GM21825 (cell line): ENCODE data around the gene MGAM2.

Source experiments
- ATAC-seq: cut with Tn5 transposase; IDR thresholded peaks from one replicate; pipeline ENCODE4 v1.9.1; 2021; ENCODE audit warnings: mild to moderate bottlenecking, moderate library complexity; ENCODE audit not compliant: unreplicated experiment

Gene MGAM2

DNA sequence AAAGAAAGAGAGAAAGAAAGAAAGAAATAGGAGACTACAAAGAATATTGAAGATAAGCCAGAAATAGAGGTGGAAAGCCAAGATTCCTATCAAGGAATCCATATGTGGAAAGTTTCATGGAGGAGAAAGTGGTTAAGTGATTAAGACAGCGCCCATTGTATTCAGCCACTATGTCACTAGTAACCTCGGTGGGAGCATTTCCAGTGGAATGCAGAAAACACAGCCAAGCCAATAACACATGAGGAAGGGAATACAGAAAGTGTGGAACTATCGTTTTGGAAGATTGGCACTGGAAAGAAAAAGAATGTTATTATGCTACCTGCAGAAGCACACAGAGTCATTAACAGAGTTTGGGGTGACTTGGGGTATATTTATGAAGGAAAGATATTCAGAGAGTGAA lies 2.7 kb downstream of the MGAM2 start:
- ATAC-seq = no peak

DNA sequence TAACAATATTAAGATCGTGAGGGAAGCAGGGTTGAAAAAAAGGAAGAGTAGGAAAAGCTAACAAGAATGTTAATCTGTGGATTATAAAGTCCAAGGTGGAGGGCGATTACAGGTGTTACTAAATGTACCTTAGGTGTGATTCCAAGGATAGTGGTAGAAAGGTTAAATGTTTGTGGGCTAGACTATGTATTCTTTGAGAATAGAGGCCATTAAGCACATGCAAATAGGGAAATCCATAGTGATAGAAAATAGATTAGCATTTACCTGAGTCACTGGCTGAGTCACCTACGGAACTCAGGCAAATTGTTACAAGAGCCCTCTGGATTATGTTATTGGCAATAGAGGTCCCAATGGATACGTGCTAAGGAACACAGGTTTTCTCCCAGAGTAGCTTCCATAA lies 9.0 kb downstream of the MGAM2 start:
- ATAC-seq = no peak

DNA sequence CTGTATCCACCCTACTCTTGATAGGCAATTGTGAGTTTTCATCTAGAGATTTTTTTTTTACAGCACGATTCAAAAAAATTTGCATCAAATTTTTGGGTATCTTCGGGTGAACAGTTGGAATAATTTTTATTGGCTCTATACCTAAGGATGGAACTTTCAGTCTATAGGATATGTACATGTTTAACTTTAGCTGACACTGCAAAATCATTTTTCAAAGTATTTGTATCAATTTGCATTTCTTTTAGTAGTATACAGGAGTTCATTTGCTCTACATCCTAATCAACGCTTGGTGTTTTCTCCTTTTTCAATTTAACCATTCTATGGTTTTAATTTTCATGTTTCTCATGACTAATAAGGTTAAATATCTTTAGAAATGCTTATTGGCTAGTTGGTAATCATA lies 11.7 kb downstream of the MGAM2 start:
- ATAC-seq = no peak

DNA sequence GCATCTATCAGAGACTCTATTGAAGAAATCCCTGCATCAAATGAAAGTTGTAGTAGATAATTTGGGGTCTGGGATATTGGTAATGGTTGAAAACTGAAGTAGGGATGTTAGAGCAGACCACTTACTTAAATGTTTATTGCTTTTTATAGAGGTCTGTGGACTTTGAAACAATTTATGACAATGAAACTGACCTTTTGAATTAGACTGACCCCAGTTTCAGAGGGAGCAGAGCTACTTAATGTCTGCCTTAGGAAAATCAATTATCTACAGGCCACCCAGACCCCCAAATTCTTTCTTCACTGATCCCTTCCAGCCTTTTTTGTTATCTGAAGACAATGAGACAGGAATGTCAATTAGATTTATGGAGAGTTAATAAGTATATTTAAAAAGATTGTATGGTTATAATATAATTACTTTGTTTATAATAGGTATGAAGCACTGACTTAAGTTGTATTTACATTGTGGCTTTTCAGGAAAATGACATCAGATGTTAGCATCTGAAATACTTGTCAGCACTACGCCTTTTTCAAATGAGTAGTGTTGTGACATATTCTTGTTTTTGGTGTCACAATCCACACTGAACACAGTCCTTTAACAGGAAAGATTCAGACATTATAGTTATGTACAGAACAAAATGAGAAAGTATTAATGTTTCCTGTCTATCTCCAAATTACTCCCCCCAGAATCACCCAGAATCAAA lies 13.9 kb downstream of the MGAM2 start:
- no peak for ATAC-seq

DNA sequence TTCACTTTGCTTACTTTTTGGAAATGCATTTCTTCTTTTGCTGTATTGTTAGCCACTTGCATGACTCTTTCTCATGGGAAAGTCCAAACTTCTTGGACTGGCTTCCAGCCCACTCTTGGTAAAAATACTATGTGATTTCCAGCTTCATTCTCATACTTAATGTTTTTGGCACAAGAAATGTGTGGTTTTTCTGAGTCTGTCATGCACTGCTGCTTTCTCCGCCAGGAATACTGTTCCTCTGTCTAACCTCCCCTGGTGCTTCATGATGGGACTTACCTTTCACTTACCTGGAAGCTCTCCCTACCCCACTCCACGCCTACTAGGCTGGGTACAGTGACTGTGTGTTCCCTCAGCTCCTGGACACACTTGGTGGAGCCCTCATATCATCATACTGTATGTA lies 18.7 kb downstream of the MGAM2 start:
- no peak for ATAC-seq

DNA sequence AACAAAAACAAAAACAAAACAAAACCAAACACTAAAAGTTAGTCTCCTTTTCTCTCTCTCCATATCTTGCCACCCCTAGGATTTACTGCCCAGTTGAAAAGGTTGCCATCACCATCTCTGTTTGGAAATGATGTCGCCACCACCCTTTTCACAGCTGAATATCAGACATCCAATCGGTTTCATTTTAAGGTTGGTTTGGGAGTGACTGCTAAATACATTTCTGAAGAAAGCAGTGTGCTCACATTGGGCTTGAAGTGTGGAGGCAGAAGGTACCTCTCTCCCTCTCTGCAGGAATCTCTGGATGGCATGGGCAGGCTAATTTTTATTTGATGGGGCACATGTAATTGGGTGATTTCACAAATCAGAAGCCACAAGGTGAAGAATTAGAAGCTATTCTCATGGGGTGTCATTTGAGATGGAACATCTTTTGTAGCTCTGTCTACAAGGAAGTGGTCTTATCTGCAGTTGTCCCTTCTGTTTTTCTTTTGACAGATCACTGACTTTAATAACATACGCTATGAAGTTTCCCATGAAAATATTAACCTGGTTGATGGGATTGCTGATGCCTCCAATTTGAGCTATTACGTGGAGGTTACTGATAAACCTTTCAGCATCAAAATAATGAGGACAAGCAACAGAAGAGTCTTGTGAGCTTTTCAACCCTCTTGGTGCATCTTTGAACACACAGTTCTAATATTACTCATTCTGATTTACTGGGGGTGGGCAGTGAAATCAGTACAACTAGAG lies 20.1 kb downstream of the MGAM2 start:
- ATAC-seq = no peak

DNA sequence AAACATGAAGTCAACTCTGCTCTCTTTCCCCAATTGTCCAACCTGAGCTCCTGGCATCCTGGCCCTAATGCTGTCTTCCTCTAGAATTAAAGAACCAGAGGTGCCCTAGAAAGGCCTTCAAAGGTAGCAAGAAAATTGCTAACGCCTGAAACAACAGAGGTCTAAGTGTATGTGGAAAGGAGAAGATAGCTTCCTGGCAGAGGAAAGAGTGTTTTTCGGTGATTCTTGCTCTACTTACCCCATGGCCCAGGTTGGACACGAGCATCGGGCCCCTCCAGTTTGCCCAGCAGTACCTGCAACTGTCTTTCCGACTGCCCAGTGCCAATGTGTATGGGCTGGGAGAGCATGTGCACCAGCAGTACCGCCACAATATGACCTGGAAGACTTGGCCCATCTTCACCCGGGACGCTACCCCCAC lies 22.2 kb downstream of the MGAM2 start:
- ATAC-seq = no peak

DNA sequence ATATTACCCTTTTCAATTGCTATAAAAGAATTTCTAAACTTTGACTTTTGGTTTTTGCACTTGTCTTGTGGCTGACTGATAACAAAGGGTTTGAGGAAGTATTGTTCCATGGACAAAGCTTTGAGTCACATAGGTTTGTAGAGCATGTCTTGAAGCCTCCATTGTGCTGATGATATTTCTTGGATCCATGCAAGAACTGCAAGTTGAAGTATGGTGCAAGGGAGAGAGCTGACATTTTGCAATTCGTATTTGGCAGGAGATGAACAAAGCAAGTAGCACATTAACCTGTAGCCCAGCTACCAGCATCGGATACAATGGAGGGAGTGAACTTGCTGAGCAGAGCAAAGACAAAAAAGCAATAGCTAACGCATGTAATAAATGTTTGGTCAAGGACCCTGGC lies 23.4 kb downstream of the MGAM2 start:
- ATAC-seq = no peak

DNA sequence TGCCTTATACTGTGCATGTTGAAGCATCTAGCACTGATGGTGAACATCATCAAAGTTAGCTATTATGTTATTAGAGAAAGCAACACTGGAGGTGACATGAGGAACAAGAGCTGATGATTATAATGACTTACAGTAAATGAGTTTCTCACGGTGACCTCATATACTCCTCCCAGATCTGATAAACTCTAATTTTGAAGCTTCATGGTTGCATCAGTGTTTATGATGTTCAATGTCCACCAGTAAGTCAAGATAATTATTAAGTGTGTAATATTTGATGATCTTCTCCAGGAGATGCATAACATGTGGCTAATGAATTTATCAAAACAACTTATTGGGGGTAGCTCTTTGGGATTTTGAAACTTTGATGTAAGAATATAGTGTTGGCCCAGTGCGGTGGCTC lies 27.5 kb downstream of the MGAM2 start:
- ATAC-seq = no peak

DNA sequence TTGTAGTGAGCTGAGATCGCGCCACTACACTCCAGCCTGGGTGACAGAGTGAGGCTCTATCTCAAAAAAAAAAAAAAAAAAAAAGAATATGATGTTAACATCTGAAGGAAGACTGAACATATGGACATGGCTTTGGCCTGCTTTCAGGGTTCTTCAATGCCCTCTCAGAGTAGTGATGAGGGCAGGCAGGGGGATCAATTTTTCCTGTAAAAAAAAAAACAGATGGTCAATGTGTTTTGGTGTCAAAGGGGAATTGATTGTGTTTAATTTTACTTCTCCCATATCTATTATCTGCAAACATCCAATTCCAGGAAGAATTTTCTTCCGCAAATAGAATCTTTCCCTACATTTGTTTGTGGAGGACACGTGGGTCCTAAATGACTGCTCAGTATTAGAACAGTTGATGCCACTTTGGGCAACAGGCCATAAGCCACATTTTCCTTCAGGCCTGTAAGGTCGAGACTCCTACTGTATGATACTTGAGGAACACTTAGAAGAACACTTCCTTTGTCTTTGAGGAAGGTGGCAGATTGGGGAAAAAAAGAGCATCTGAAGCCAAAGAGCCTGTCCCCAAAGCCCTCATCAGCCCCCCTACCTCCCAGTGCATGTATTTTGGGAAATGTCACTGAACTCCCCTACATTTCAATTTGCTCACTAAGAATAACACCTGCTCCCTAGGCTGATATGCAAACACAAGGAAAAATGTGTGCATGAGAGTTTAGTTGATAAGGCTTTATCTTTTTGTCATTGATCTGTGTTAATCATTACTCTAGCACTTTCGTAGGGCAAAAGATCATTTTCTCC lies 28.3 kb downstream of the MGAM2 start:
- no peak for ATAC-seq

DNA sequence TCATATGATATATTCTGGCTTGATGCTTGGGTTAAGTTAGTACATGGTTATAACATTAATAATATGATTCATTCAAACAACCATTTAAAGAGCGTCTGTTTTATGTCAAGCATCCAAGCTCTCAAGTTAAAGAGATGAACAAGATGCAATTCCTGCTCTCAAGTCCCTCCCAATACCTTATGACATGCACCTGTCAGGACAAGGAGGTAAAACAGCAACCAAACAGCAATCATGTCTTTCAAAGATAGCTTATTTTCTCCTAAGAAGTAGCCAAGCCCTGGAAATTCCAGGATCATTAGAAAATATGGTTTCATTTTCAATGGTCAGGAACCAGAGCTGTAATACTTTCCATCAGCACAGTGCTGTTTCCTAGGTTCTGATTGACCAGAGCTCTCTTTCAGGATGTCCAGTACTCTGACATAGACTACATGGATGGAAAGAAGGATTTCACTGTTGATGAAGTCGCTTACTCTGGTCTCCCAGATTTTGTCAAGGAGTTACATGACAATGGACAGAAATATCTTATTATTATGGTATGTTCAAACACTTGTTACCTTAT lies 29.0 kb downstream of the MGAM2 start:
- ATAC-seq = no peak

DNA sequence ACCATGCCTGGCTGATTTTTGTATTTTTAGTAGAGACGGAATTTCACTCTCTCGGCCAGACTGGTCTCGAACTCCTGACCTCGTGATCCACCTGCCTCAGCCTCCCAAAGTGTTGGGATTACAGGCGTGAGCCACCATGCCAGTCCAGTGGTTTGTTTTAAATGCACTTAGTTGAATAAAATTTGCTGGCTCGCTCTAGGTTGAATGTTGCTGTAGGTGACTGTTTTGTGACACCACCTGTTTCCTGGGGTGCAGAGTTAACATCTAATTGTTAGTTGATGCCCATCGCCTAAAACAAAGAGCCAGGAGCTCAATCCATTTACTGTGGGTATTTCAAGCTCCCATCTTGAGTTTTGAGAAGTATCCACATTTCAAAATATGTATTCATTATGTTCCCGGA lies 31.2 kb downstream of the MGAM2 start:
- ATAC-seq = no peak

DNA sequence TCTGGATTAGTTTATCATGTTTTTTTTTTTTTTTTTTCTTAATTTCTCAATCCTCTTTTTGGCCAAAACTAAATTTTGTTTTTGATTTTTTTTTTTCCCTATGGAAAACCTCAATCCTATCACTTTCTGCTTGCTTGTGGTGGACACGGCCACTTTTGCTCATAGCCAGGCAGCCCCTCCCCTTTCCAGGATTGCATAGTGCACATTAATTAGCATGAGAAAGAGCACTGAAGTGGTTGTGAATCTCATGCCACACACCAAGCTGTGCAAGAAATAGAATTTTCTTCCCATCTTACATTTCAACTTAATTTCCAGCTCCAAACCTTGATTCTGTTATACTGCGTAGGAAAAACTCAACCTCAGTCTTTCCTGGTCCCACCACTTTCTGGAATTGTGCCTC lies 34.6 kb downstream of the MGAM2 start:
- no peak for ATAC-seq

DNA sequence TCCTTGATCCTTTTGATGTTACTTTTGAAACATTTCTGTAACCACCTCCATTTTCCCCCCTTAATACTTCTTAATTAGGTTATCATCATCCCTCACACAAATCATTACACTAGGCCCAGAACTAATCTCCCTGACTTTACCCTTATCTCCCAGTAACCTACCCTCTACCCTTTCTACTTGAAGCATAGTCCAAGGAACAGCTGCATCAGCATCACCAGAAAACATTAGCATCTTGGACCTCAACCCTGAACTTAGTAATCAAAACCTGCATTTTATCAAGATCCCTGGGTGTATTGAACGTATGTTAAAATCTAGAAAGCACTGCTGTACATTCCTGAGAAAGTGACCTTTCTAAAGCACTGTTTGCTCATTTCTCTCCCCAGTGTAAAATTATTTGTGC lies 38.8 kb downstream of the MGAM2 start:
- no peak for ATAC-seq

DNA sequence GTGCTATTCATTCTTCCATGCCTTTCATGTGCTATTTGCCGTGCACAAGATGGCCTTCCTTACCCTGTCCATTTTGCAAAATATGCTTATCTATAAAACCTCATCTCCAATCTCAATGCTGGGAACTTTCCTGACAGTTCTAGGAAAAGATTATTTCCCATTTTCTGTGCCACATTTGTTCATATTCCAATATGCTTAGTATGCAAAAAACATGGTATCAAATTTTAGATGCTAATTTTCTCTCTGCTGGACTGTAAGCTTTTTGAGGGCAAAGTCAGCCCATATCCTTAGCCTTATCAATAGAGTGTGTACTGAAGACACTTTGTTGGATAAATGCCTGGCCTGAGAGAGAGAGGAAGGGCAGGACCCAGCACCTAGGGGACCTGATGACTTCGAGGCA lies 39.4 kb downstream of the MGAM2 start:
- ATAC-seq = no peak

DNA sequence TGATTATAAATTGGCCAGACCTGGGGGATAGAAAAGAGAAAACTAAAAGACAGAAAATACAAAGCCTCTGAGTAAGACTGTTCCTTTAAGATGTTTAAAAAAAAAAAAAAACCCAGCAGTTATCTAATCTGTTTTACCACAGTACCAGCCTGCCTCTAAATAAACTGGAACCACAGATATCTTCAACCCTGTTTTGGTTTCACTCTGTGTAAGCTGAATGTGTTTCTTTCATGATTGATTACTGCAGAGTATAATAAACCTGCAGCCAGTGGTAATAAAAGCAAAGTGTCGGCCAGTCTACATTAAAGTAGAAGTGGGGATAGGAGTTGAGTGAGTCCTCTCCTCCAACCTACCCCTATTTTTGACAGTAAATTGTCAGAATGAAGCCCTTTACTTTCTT lies 40.6 kb downstream of the MGAM2 start:
- no peak for ATAC-seq

DNA sequence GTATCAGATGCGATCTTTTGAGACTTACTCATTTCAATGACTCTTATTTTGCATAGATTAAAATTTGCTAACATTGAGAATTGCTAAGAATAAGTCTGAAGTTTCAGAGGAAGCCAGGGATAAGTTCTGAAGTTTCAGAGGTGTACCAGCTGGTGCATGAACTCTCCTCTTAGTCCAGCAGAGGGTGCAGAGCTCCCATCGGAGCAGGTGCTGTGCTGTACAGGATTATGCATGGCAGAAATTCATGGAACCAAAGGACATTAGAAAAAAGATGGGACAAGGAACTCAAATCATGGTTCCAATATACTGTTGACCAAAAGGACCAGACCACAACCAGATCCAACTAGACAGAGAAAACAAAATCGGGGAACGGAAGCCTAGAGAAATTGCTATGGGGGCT lies 41.9 kb downstream of the MGAM2 start:
- no peak for ATAC-seq

DNA sequence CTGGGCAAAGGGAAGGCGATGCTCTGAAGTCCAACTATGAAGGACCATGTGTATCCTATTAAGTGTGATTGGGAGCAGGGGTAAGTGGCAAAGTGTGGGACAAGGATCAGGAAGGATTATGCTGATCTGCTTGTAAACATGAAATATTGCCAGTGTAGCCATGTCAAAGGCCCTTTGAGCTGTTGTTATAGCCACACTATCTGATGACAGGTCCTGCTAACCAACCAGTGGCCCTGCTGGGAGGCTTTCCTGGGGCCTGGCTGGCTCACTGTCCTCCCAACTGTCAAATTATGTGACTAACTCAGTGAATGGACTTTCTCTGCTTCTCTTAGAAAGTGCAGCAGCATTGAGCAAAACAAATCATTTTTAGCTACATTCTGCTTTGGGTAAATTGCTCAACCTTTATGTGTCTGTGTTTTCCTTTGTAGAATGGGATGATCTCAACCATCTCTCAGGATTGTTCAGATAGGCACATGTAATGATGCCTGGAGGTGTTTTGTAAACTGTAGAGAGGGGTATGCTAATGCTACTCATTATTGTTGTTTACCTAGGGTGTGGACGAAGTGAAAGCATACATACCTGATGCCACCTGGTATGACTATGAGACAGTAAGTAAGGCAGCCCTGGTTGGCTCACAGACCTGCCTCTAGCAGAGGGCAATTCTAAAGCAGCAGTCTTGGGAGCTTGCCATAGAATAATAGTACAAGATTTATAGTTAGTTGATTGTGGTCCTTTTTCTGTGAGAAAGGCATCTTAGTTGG lies 47.4 kb downstream of the MGAM2 start:
- ATAC-seq = no peak

DNA sequence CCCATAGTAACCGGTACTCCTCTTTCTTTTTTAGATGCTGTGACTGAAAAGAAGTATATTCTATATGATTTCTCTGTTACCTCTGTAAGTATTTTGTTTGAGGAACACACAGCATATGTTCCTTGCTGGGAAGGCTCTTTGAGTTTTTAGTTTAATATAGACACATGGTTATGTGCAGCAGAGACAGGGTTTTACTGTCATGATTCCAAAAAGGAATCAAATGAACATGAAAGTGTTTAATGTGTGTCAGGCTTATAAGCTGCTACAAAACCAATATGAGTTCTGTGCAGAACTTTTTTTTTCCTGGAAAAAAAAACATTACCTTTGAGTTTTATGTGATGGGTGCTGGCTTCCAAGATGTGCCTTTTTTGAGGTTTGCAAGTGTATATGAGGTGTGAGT lies 50.4 kb downstream of the MGAM2 start:
- no peak for ATAC-seq

DNA sequence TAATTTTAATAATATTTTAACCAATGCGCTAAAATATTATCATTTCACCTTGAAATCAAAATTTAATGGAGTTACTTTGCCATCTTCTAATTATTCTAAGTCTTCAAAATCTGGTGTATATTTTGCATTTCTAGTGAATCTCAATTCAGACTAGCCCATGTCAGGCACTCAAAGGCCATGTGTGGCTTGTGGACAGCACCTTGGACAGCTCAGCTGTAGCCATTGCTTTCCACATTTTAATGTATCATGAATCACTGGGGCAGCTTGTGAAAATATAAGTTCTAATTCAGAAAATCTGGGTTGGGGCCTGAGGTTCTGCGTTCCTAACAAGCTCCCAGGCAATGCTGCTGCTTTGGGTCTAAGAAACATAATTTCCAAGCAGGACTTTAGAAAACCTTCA lies 57.2 kb downstream of the MGAM2 start:
- no peak for ATAC-seq

DNA sequence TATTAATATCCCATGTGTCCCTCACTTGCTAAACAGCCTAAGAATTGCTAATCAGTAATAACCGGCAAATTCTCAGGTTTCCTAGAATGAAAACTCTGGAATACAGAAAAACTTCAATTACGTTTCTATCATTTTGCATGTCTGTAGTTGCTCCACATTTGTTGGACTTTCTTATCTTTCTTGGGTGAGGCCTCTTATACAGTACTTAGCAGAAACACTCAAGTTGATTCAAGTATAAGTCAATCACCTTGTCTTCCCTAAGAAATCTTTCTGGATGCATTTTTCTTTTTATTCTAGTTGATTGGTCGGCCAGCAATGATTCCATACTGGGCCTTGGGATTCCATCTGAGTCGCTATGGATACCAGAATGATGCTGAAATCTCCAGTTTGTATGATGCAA lies 61.4 kb downstream of the MGAM2 start:
- ATAC-seq = no peak
